IMR-90 (cell line): Measurements from ENCODE around the gene GRIK1. TPM values are rescaled to one million over a fixed set of nuclear protein-coding genes. Genes with fewer than 3 reads are reported as not detected.

Experiments used
- ATAC-seq: fragments of 200-7000 bp; cut with Tn5 transposase; 2 replicates; pipeline ENCODE4 v1.9.1; 2020; ENCODE audit warnings: low read depth, mild to moderate bottlenecking, moderate library complexity
- BruUV-seq: library from RNA; stranded (reverse); fragments of 400-500 nt; replicated peaks from 2 replicates; lab custom pipeline; 2021; lab: Mats Ljungman, UMichigan
- CTCF ChIA-PET: fragments of 300-600 bp; formaldehyde crosslinking; extraction: SDS; loops from one replicate; lab custom pipeline; 2021; ENCODE audit warnings: antibody characterized with exemption; lab: Yijun Ruan, JAX
- POLR2A ChIA-PET: fragments of 300-600 bp; sonication (Branson Sonifier 250); formaldehyde crosslinking; loops from one replicate; lab custom pipeline; 2022; ENCODE audit warnings: antibody characterized with exemption; ENCODE audit not compliant: unreplicated experiment; lab: Charles Lee
- DNase-seq: peaks from one replicate; pipeline ENCODE4 v3.0.0; 2013
- H2AFZ ChIP-seq: replicated peaks from 2 replicates; pipeline ENCODE3; 2013; ENCODE audit warnings: low read length, mild to moderate bottlenecking; ENCODE audit not compliant: poor library complexity
- H2AK5ac ChIP-seq: 2 replicates; pipeline ENCODE4 v1.6.1; 2013; ENCODE audit warnings: low read depth, low read length, inconsistent platforms
- H2AK9ac ChIP-seq: replicated peaks from 2 replicates; pipeline ENCODE3; 2013; ENCODE audit warnings: mild to moderate bottlenecking, low read depth, low read length, moderate library complexity; ENCODE audit not compliant: poor library complexity
- H2BK120ac ChIP-seq: 2 replicates; pipeline ENCODE4 v1.6.1; 2013; ENCODE audit warnings: low read depth, low read length, inconsistent platforms
- H2BK15ac ChIP-seq: 3 replicates; pipeline ENCODE4 v1.6.1; 2013; ENCODE audit warnings: low read depth, low read length, inconsistent platforms
- H2BK20ac ChIP-seq: 2 replicates; pipeline ENCODE4 v1.6.1; 2013; ENCODE audit warnings: low read depth, mild to moderate bottlenecking, inconsistent platforms, low read length, moderate library complexity
- H2BK5ac ChIP-seq: 2 replicates; pipeline ENCODE4 v1.6.1; 2013; ENCODE audit warnings: mild to moderate bottlenecking, low read depth, low read length, inconsistent platforms; ENCODE audit not compliant: poor library complexity, severe bottlenecking
- H3K14ac ChIP-seq: replicated peaks from 2 replicates; pipeline ENCODE4 v1.6.1; 2013; ENCODE audit warnings: low read depth, low read length, inconsistent platforms
- H3K18ac ChIP-seq: 2 replicates; pipeline ENCODE4 v1.6.1; 2013; ENCODE audit warnings: low read depth, low read length, control low read depth
- H3K23ac ChIP-seq: 2 replicates; pipeline ENCODE4 v1.6.1; 2013; ENCODE audit warnings: low read depth, low read length, inconsistent platforms
- H3K27ac ChIP-seq: 2 replicates; pipeline ENCODE4 v1.5.1; 2013; ENCODE audit warnings: mild to moderate bottlenecking, control low read depth, low read length; ENCODE audit not compliant: insufficient read depth
- H3K27me3 ChIP-seq: 2 replicates; pipeline ENCODE4 v1.6.1; 2013; ENCODE audit warnings: low read length; ENCODE audit not compliant: control insufficient read depth, insufficient read depth
- H3K36me3 ChIP-seq: 2 replicates; pipeline ENCODE4 v1.6.1; 2013; ENCODE audit warnings: low read length, mixed read lengths; ENCODE audit not compliant: control insufficient read depth, insufficient read depth
- H3K4ac ChIP-seq: 2 replicates; pipeline ENCODE4 v1.6.1; 2013; ENCODE audit warnings: low read depth, low read length, inconsistent platforms
- H3K4me1 ChIP-seq: 2 replicates; pipeline ENCODE4 v1.6.1; 2013; ENCODE audit warnings: low read length, mixed read lengths; ENCODE audit not compliant: control insufficient read depth, insufficient read depth
- H3K4me2 ChIP-seq: 2 replicates; pipeline ENCODE4 v1.6.1; 2013; ENCODE audit warnings: low read depth, mild to moderate bottlenecking, control low read depth, low read length, moderate library complexity
- H3K4me3 ChIP-seq: 2 replicates; pipeline ENCODE4 v1.5.1; 2013; ENCODE audit warnings: low read depth, mild to moderate bottlenecking, control low read depth, low read length, moderate library complexity; ENCODE audit not compliant: insufficient read depth
- H3K56ac ChIP-seq: 2 replicates; pipeline ENCODE4 v1.6.1; 2013; ENCODE audit warnings: low read length, inconsistent platforms; ENCODE audit not compliant: insufficient read depth; ENCODE audit errors: extremely low read depth
- H3K79me1 ChIP-seq, 2 experiments: 2 replicates each; pipeline ENCODE4 v1.6.1; 2013; ENCODE audit warnings: low read length in 2 of 2, inconsistent platforms in 1 of 2, low read depth in 1 of 2
- H3K9ac ChIP-seq: 2 replicates; pipeline ENCODE4 v1.6.1; 2013; ENCODE audit warnings: low read depth, low read length, control low read depth
- H3K9me1 ChIP-seq: 2 replicates; pipeline ENCODE4 v1.6.1; 2013; ENCODE audit warnings: low read length, inconsistent platforms; ENCODE audit not compliant: insufficient read depth
- H3K9me3 ChIP-seq: 2 replicates; pipeline ENCODE4 v1.6.1; 2013; ENCODE audit warnings: low read length; ENCODE audit not compliant: control insufficient read depth, insufficient read depth
- H4K20me1 ChIP-seq: 2 replicates; pipeline ENCODE4 v1.6.1; 2013; ENCODE audit warnings: low read length, inconsistent platforms; ENCODE audit not compliant: insufficient read depth
- H4K5ac ChIP-seq: 2 replicates; pipeline ENCODE4 v1.6.1; 2013; ENCODE audit warnings: mild to moderate bottlenecking, low read depth, low read length, control low read depth
- H4K8ac ChIP-seq, 2 experiments: 2 replicates each; pipeline ENCODE4 v1.6.1; 2013; ENCODE audit warnings: low read depth in 2 of 2, low read length in 2 of 2, control low read depth in 1 of 2, inconsistent platforms in 1 of 2
- H4K91ac ChIP-seq: 2 replicates; pipeline ENCODE4 v1.6.1; 2013; ENCODE audit warnings: low read depth, low read length, inconsistent platforms; ENCODE audit not compliant: insufficient read depth
- CEBPB ChIP-seq: IDR thresholded peaks from 2 replicates; pipeline ENCODE4 v1.6.1; 2012; ENCODE audit warnings: low read depth, low read length, improper control_type of control experiment
- FOS ChIP-seq: fragments of 150-350 bp; IDR thresholded peaks from 2 replicates; pipeline ENCODE4 v1.6.1; 2016; ENCODE audit warnings: low read depth, low read length
- MXI1 ChIP-seq: IDR thresholded peaks from 2 replicates; pipeline ENCODE4 v1.6.1; 2012; ENCODE audit warnings: low read depth, mild to moderate bottlenecking, low read length, moderate library complexity, borderline replicate concordance
- POLR2A ChIP-seq: IDR thresholded peaks from 2 replicates; pipeline ENCODE4 v1.6.1; 2012; ENCODE audit warnings: mild to moderate bottlenecking, low read depth, low read length
- RCOR1 ChIP-seq: IDR thresholded peaks from 2 replicates; pipeline ENCODE4 v1.6.1; 2012; ENCODE audit warnings: mild to moderate bottlenecking, low read length, improper control_type of control experiment; ENCODE audit not compliant: insufficient replicate concordance
- WGBS, 2 experiments: methylation state at CpG; one replicate each; pipeline versions ENCODE4 v1.1.5 to v1.1.7; 2013; ENCODE audit warnings: missing lambda C conversion rate in 2 of 2; ENCODE audit not compliant: insufficient read length in 1 of 2; ENCODE audit errors: extremely low coverage in 2 of 2; 5-methylcytosine and 5-hydroxymethylcytosine counted together
- dilution Hi-C: fragments of 300-500 bp; cut with HindIII; formaldehyde crosslinking; loops from one replicate; pipeline ENCODE4 v1.14.3; 2018; ENCODE audit warnings: low sequenced_read_pairs; ENCODE audit not compliant: unreplicated experiment
- in situ Hi-C: fragments of 300-500 bp; cut with MboI; formaldehyde crosslinking; loops from 3 replicates; pipeline ENCODE4 v1.14.3; 2019; ENCODE audit warnings: low sequenced_read_pairs, inconsistent platforms, mixed read lengths
- intact Hi-C: fragments of 100-400 bp; cut with micrococcal nuclease; formaldehyde crosslinking; loops from 2 replicates; pipeline ENCODE4 v1.10.0; 2022
- polyA plus RNA-seq, 3 experiments: library from polyadenylated mRNA; depleted of rRNA; stranded (reverse); fragments of >200 nt; gene quantifications; 2 replicates each; pipeline ENCODE4 v1.2.3, GENCODE V29; 2012; ENCODE audit warnings: low replicate concordance in 1 of 3
- total RNA-seq: library from RNA; depleted of rRNA; stranded (reverse); fragments of >200 nt; gene quantifications from 2 replicates; pipeline ENCODE4 v1.2.3, GENCODE V29; 2012

The GRIK1 gene
- total and polyA plus RNA-seq, 2 of the 4 experiments (the other 2 are of a cell fraction) = not detected

- no peak overlapping the region for H3K9ac ChIP-seq
- dilution Hi-C loops (no loop called here), in situ Hi-C loops (no loop called here), intact Hi-C loops (no loop called here)
- no peak overlapping the region for H4K8ac ChIP-seq
- no peaks in the 10 kb centered on the region for H3K36me3 ChIP-seq
- no peak overlapping the region for H2BK15ac ChIP-seq
- H3K9me3 ChIP-seq = no peaks in the 10 kb centered on the region
- no peak overlapping the region for H3K23ac ChIP-seq
- H3K56ac ChIP-seq = no peak overlapping the region
- no peak overlapping the region for H2BK5ac ChIP-seq
- no peak for DNase-seq
- no peak overlapping the region for H2BK20ac ChIP-seq
- CTCF ChIA-PET = no interaction called here
- H4K5ac ChIP-seq = no peak overlapping the region
- no peaks in the 10 kb centered on the region for H3K9me1 ChIP-seq
- H3K79me1 ChIP-seq = no peaks in the 10 kb centered on the region
- no peak overlapping the region for H2AFZ ChIP-seq
- no peak for ATAC-seq
- TF ChIP-seq FOS (no peak), CEBPB (no peak), MXI1 (no peak), RCOR1 (no peak), POLR2A (no peak)
- H3K4me2 ChIP-seq = no peak overlapping the region
- no peak overlapping the region for H3K4me3 ChIP-seq
- no peak overlapping the region for H3K27ac ChIP-seq
- no peaks in the 10 kb centered on the region for H4K20me1 ChIP-seq
- H3K27me3 ChIP-seq = peaks cover 3% of the 10 kb centered on the region
- no peaks in the 10 kb centered on the region for H3K4me1 ChIP-seq
- 100% methylated on average over 1 of the region's 6 CpGs; no CpG with 5 or more reads in 1 of the 2 experiments for WGBS, 2 experiments
- no peak overlapping the region for H2AK5ac ChIP-seq
- no peak overlapping the region for H2BK120ac ChIP-seq
- no peak overlapping the region for H2AK9ac ChIP-seq
- BruUV-seq = no TSS peak
- H4K91ac ChIP-seq = no peak overlapping the region
- no peak overlapping the region for H3K14ac ChIP-seq
- no peak overlapping the region for H3K4ac ChIP-seq
- POLR2A ChIA-PET = no interaction called here
- no peak overlapping the region for H3K18ac ChIP-seq
Measured at GRCh38 chr21:29857150-29857549, 82.6 kb downstream of the GRIK1 start.
